Peyer's patch (tissue), 4 donors: ENCODE data around the gene FGGY. TPM values are rescaled to one million over a fixed set of nuclear protein-coding genes. Genes with fewer than 3 reads are reported as not detected.

Experiments used
- DNase-seq, 3 donors: peaks; one replicate each; pipeline ENCODE4 v3.0.0-alpha.2; 2017 to 2019
- H3K27ac ChIP-seq, 4 donors: fragments of 200-600 bp; sonication (generic); one replicate each; pipeline ENCODE4 v1.5.1; 2016 to 2019
- H3K27me3 ChIP-seq, 2 donors: fragments of 200-600 bp; sonication (generic); one replicate each; pipeline ENCODE4 v1.5.1; 2019
- H3K36me3 ChIP-seq, 3 donors: fragments of 200-600 bp; sonication (generic); one replicate each; pipeline ENCODE4 v1.5.1; 2016 to 2019
- H3K4me1 ChIP-seq, 4 donors: fragments of 200-600 bp; sonication (generic); one replicate each; pipeline ENCODE4 v1.5.1; 2016 to 2019
- H3K4me3 ChIP-seq, 4 donors: fragments of 200-600 bp; sonication (generic); 1 replicate in 3 of 4; 2 replicates in 1 of 4; pipeline ENCODE4 v1.5.1; 2016 to 2019; ENCODE audit warnings: mild to moderate bottlenecking in 1 of 4
- H3K9me3 ChIP-seq, 4 donors: fragments of 200-600 bp; sonication (generic); one replicate each; pipeline ENCODE4 v1.5.1; 2016 to 2019; ENCODE audit warnings: mild to moderate bottlenecking in 1 of 4
- POLR2A ChIP-seq, 2 donors: fragments of 450-650 bp; IDR thresholded peaks; one replicate each; pipeline ENCODE4 v1.5.1; 2017; ENCODE audit warnings: antibody characterized with exemption in 2 of 2, mild to moderate bottlenecking in 2 of 2, moderate library complexity in 2 of 2
- total RNA-seq, 4 donors: library from RNA; depleted of rRNA; stranded (reverse); fragments of >200 nt; gene quantifications; one replicate each; pipeline ENCODE4 v1.1.0, GENCODE V29; 2016
- TF ChIP-seq, protein P1 (sequence below), 6 experiments: fragments of 450-650 bp in 4 of 6; fragments of 200-600 bp in 2 of 6; sonication (generic) in 1 of 6; IDR thresholded peaks; one replicate each; pipeline ENCODE4 v1.5.1; 2017 to 2019; ENCODE audit warnings: antibody characterized with exemption in 6 of 6, mild to moderate bottlenecking in 3 of 6, moderate library complexity in 1 of 6

The FGGY gene
- total RNA-seq, 4 donors from 2014 or later, result 18.9 to 102 (median 33.6) TPM

DNA sequence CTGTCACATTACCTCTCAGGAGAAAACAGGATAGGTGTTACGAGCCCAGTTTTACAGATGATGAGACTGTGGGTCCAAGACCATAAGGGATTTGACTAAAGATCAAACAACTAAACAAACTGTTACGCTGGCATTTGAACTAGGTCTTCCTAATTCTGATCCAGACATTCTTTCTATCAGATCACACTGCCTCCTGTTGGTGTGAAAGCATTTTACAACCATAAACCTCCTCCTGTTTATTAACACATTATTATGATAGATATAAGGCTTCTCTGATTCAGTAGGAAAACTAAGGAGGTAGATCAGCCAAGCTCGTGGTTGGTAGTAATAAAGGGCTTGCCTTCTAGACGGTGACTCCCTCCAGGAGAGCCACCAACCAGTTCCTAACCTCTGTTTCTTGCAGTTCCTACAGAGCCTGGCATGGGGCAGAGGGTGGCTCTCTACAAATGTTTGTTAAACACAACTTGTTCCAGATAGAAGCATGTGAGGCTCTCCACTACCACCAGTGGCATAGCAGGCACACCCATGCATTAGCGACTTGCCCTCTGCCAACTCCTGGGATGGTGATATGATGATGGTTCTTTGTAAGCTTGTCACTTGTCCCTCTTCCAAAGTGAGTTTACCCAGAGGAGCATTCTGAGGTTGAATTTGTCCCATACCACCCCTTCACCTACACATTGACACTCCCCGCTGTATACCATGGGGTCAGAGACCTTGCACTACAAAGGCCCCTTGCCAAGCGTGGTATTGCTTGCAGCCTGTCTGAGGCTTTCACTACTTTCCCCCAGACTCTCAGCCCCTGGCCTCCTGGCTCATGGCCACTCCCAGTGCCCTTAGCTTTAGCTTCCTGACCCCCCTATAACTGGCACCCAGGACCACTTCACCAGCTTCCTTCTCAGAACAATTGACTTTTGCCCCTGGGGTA, 421.4 kb downstream of the FGGY start:
- H3K9me3 ChIP-seq, result no peaks in the 10 kb centered on the region
- H3K27me3 ChIP-seq, result no peaks in the 10 kb centered on the region
- no peaks in the 10 kb centered on the region for H3K4me1 ChIP-seq
- TF ChIP-seq, protein P1, sequence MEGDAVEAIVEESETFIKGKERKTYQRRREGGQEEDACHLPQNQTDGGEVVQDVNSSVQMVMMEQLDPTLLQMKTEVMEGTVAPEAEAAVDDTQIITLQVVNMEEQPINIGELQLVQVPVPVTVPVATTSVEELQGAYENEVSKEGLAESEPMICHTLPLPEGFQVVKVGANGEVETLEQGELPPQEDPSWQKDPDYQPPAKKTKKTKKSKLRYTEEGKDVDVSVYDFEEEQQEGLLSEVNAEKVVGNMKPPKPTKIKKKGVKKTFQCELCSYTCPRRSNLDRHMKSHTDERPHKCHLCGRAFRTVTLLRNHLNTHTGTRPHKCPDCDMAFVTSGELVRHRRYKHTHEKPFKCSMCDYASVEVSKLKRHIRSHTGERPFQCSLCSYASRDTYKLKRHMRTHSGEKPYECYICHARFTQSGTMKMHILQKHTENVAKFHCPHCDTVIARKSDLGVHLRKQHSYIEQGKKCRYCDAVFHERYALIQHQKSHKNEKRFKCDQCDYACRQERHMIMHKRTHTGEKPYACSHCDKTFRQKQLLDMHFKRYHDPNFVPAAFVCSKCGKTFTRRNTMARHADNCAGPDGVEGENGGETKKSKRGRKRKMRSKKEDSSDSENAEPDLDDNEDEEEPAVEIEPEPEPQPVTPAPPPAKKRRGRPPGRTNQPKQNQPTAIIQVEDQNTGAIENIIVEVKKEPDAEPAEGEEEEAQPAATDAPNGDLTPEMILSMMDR (IDR thresholded peaks at IDR 0.05), result peak in 5 of 6 experiments; percentile 19 to 60 (median 49)
- TF ChIP-seq POLR2A (IDR thresholded peaks at IDR 0.05), result no peak
- no peak for DNase-seq
- no peaks in the 10 kb centered on the region for H3K36me3 ChIP-seq
- no peak overlapping the region for H3K27ac ChIP-seq
- H3K4me3 ChIP-seq, result no peak overlapping the region

DNA sequence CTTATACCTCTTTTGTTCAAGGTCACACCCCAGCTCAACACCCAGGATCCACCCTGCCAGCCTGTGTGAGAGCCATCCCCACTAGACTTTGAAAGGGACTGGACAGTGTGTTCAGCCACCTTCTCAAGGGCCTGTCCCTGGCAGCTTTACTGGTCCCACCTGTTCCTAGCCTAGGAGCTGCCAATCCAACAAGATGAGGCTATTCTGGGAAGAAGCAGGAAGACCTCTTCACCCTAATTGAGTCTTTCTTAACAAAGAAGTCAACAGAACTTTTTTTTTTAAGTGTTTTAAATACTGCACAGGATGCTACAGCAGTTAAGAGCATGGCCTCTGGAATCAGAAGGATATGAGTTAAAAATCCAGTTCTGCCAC, 422.1 kb downstream of the FGGY start:
- no peaks in the 10 kb centered on the region for H3K36me3 ChIP-seq
- TF ChIP-seq, protein P1 (IDR thresholded peaks at IDR 0.05), result no peak
- TF ChIP-seq POLR2A (IDR thresholded peaks at IDR 0.05), result no peak
- H3K9me3 ChIP-seq, result no peaks in the 10 kb centered on the region
- H3K27ac ChIP-seq, result no peak overlapping the region
- no peak for DNase-seq
- H3K4me1 ChIP-seq, result no peaks in the 10 kb centered on the region
- H3K27me3 ChIP-seq, result no peaks in the 10 kb centered on the region
- H3K4me3 ChIP-seq, result no peak overlapping the region

GRCh38 chr1:59720326-59721115, 423.6 kb downstream of the FGGY start:
- TF ChIP-seq, protein P1 (IDR thresholded peaks at IDR 0.05), result no peak
- TF ChIP-seq POLR2A (IDR thresholded peaks at IDR 0.05), result no peak
- H3K27ac ChIP-seq, result no peak overlapping the region
- DNase-seq, result no peak

GRCh38 chr1:59730302-59730701, 433.4 kb downstream of the FGGY start:
- no peak for DNase-seq
- Histone ChIP-seq H3K36me3 (peaks cover 0 to 2% (median 0%) of the 10 kb centered on the region in 3 donors), H3K4me3 (no peak overlapping the region), H3K9me3 (no peaks in the 10 kb centered on the region), H3K4me1 (peaks cover 0 to 26% (median 0%) of the 10 kb centered on the region in 4 donors), H3K27me3 (no peaks in the 10 kb centered on the region), H3K27ac (peak overlapping the region in 2 of 4 donors; percentile 53 to 82)
- no peak for TF ChIP-seq POLR2A (IDR thresholded peaks at IDR 0.05)
- TF ChIP-seq, protein P1 (IDR thresholded peaks at IDR 0.05), result no peak

More at GRCh38 chr1:59720326-59721115, 423.6 kb downstream of the FGGY start:
- Histone ChIP-seq H3K9me3 (no peaks in the 10 kb centered on the region), H3K36me3 (no peaks in the 10 kb centered on the region), H3K27me3 (no peaks in the 10 kb centered on the region), H3K4me1 (no peaks in the 10 kb centered on the region), H3K4me3 (no peak overlapping the region)

DNA sequence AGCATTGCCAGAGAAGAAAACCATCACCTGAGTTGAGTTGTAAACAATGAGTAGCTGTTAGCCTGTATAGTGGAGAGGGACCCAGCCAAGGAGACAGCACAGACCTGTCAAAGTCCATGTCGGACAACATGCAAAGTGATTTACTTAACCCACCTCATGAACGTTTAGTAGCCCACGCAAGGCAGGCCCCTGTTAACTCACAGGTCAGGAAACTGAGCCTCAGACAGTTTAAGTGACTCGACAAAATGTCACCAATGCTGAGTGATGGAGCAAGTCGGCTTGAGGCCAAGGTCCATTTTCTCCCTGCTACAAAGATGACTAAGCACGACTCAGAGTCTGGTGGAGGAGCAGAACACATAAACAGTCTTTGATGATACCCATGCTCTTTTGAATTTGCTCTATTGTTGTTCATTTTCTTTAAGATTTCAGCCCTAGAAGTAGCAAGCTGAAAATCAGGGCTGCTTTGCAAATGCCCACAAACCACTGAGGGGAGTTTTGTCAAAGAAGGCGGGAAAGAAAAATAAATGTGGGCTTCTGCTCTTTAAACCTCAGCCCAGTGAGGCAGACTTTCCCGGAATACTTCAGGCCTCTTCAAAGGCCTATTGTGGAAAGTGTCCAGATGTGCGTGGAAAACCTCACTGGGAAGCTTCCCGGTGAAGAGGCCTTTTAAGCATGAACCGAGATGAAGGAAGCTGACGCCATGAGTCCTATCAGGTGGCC, 434.0 kb downstream of the FGGY start:
- no peaks in the 10 kb centered on the region for H3K9me3 ChIP-seq
- peaks cover 0 to 26% (median 0%) of the 10 kb centered on the region in 4 donors for H3K4me1 ChIP-seq
- peak in 2 of 3 donors; percentile 73 to 90 for DNase-seq
- peaks cover 0 to 4% (median 0%) of the 10 kb centered on the region in 3 donors for H3K36me3 ChIP-seq
- H3K27ac ChIP-seq, result peak overlapping the region; percentile 29 to 82 (median 48)
- TF ChIP-seq, protein P1 (IDR thresholded peaks at IDR 0.05), result no peak
- no peak for TF ChIP-seq POLR2A (IDR thresholded peaks at IDR 0.05)
- H3K4me3 ChIP-seq, result no peak overlapping the region
- H3K27me3 ChIP-seq, result no peaks in the 10 kb centered on the region
